ENCODE data around the gene DDX23. TPM values are rescaled to one million over a fixed set of nuclear protein-coding genes. Genes with fewer than 3 reads are reported as not detected.

The DDX23 gene
- polyA plus RNA-seq, 1 donor = 59.8 TPM

DNA sequence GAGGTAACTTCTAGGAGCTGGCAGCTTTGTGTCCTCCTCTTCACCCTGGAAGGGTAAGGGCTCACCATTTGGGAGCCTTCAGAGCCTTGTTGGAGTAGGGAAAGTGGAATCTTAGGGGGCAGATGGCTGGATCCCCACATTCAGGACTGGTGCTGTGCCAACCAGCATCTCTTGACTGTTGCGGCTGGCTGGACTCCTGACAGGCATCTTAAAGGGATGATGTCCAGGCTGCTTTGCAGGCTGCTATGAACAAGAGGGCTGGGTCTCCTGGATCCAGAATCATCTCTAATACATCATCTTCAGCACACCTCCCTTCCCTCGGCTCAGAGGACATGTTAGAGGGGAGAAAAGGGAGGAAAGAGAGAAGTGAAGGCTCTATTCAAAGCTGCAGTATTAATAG, 29.3 kb downstream of the DDX23 start:
- DNase-seq = no peak

DNA sequence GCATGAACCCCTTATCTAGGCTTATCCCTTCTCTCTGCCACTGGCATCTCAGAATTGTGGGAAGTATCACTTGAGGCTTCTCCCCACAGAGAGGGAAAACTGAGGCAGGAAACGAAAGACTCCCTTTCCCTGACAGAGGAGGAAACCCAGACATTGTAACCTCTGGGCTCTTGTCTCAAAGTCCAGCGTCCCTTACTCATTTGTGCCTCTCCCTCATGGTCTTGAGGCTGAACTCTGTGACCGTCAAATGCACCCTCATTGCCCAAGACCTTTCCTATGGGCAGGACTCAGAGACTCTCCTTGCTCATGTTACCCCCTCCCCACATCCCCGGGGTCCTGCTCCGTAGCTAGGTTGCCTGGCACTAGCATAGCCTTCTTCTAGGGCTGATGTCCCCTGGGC, 29.8 kb downstream of the DDX23 start:
- DNase-seq = no peak

DNA sequence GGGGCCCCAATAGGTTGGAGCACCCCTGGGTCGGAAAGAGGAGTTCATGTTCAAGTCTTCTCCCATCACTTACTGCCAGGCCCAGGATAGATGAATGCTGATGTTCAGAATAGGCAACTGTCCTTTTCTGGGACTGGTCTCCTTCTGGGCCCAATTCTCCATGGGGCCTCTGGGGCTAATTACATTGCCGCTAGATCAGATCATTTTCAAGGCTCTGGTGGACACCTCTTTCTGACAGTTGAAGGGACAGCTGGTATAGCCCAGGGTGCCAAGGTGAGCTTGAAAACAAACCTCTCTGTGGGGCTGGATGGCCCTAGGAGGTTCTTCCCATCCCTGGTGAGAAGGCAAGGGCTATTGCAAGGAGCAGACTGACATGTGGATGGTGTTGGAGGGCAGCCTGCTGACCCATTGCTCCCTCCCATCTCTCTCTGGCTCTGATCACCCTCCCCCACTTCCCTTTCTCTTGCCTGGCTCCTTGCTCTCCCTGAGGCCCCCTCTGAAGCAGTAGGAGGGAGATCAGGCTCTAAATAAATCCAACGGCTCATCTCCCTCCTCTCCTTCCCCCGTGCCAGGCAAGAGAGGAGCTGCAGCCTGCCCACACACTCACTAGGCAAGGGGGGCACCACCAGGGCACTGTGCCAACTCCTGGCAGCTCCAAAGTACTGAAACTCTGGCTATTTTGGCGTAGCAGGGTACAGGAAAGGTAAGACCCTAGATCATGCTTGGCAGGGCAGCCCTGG, 31.8 kb downstream of the DDX23 start:
- DNase-seq = no peak

DNA sequence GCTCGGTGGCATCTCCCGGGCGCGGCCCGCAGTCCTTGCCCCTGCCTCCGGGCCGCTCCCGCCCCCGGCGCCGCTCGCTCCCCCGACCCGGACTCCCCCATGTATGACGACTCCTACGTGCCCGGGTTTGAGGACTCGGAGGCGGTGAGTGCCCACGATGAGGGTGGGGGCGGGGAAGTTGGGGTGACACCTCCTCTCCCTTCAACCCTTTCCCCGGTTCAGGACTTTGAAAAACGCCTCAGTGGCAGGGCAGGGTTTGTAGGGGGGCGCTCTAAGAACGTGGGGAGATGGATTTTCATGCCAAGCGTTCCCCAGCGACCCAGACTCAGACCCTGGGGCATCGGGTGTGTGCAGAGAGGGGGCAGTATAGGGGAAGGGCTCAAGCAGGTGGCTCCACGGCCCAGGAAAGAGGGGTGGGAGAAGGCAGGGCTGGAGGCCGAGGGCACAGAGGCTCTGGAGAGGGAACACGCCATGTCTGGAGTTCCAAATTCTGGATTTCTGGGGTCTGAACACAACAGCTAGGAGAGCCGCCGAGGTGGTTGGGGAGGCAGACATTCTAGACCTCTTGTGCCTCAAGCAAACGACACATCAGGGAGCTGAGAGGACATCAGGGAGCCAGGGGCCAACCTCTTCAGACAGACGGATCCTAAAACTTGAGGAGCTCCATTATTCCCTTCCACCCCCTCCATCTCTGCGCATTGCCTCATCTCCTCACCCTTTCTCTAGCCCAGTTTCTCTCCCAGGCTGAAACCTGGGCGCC, 33.0 kb downstream of the DDX23 start:
- no peak for DNase-seq

DNA sequence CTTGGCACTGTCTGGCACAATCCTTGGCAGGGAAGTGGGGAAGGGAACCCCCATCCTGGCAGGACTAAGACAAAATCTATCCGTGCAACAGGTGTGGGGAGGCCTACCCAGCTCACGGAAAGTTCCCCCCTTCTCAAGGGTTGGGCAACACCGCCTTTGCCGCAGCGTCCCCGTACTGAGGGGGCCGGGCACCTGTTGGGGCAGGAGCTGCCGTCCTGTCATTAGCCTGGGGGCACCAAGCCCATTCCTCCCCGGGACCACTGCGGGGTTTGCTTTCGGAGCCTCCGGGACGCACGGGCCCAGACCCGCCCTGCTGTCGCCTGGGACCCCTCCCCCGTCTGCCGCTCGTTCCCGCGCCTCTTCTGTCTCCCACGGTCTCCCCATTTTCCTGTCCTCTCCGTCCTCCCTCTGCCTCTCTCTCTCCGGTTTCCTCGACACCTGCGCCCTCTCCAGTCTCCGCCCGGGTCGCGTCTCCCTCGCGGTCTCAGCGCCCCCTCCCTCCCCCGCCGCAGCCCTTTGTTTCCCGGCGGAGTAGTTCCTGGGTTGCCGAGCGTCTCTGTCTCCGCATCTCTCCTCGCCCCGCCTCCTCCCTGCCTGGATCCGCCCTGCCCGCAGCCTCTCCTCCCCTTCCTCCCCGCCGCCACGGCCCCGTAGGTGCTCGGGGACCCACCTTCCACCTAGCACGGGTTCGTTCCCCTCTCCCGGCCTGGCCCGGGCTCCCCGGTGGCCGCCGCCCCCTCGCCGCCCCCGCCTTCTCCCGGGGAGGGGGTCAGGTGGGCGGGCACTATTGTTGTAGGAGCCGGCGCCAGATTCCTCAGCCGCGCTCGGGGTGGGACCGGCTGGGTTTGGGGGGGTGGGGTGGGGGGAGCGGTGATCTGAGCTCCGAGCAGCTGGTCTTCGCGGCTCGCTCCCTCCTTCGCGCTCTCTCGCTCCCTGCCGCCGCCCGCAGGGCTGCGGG, 33.8 kb downstream of the DDX23 start, which contains the start of gene CACNB3:
TSS of gene CACNB3 (plus strand) at position 624 of the 958 bp plus-strand sequence. CDS start 434 bp downstream, outside the sequence.
- DNase-seq = peak; percentile 56

DNA sequence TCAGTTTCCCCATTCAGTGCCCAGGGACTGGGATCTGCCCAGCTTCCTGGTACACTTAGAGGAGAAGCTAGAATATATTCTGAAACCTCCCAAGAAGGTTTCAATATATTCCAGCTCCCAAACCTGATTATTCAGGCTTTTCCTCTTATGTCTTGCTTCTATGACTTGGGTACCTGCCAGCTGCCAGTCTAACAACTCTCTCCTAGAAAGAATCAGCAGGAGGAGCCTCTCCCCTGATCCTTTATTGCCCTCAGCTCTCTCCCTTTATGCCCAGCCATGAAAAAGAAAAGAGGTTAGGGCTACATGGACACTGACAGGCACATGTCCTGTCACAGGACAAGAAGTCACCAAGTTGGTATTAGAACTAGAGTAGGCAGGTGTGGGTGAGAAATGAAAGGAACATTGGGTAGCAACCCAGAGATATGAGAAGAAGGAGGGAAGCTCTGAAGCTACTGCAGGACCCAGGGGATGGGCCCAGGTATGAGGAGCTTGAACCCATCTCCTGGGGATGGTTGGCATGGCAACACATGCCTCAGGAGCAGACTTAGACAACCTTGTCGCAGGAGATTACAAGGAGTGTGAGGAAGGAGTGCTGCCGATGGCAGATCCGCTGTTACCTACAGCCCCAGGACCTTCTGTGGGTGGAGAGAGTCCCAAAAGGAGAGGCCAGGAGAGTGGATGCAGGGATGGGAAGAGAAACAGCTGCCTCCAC, 35.7 kb downstream of the DDX23 start:
- DNase-seq = no peak

DNA sequence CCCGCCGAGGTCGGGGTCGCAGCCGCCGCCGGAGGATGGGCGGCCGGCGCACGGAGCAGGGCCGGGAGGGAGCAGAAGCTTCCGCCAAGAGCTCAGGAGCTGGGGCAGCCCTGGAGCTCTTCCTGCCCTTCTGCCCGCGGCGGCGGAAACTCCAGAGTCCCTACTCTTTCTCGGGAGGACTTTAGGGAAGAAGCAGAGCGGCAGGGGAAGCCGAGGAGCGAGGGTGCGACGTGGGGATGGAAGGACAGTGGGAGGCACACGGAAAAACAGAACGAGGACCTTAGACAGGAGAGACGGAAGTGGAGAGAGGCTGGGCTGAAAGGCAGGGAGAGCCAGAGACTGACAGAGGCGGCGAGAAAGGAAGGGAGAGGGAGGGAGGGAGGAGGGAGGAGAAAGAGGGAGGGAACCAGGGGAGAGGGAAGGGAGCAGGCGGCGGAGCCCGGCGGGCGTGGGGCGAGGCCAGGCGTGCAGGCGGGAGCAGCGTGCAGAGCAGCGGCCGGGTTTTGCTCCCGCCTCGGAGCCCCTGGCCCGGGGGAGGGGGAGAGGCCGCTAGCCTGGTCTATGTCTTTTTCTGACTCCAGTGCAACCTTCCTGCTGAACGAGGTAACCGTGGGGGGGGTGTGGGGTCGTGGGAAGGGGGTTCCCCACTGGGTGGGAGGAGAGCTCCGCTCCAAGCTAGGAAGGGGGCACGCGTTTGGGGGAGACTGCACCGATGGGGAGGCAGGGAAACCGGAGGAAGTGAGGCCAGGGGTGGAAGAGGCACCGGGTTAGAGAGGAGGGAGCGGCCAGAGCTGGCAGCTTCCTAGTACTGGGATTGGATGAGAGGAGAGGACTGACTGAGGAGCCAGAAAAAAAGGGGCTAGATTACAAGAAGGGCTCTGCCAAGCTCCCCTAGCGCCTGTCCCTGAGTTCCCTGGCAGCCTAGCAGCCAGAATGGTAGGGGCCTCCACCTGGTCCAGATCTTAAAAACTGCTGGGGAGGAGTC, 36.5 kb downstream of the DDX23 start:
- peak; percentile 88 for DNase-seq

DNA sequence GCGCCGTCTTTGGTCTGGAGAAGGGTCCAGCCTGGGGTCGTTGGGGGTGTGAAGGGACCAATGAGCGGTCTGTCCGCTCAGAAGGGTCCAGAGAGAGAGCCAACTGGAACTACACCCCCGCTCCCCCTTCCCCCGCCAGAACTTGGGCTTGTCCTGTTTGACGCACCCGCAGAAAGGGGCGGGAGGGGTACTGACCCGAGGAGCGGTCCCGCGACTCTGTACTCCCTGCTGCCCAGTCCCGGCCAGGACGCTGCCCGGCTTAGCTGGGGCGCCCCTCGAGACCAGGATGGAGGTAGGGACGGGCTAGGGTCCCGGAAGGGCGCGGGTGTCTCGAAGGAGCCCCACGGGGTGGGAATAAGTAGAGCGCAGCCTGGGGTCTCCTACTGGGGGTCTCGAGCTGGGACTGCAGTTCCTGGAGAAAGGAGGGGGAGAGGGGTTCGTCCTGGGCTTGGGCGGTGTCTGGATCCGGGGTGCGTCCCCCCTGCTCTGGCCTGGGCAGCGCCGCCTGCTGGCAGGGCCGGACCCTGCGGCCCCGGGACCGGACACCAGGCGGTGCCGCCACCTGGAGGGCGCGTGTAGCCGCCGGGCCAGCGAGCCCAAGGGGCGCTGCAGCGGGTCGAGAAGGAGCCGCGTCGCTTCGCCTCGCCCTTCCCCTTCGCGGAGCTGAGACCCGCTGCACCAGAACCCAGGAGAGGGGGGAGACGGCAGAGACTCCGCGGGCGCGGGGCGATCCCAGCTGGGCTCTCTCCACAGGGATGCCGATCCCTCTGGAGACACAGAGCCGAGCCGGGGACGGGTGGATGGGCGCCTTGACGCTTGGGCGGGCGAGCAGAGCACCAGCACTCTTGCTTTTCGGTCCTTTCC, 37.5 kb downstream of the DDX23 start:
- DNase-seq = peak; percentile 79

DNA sequence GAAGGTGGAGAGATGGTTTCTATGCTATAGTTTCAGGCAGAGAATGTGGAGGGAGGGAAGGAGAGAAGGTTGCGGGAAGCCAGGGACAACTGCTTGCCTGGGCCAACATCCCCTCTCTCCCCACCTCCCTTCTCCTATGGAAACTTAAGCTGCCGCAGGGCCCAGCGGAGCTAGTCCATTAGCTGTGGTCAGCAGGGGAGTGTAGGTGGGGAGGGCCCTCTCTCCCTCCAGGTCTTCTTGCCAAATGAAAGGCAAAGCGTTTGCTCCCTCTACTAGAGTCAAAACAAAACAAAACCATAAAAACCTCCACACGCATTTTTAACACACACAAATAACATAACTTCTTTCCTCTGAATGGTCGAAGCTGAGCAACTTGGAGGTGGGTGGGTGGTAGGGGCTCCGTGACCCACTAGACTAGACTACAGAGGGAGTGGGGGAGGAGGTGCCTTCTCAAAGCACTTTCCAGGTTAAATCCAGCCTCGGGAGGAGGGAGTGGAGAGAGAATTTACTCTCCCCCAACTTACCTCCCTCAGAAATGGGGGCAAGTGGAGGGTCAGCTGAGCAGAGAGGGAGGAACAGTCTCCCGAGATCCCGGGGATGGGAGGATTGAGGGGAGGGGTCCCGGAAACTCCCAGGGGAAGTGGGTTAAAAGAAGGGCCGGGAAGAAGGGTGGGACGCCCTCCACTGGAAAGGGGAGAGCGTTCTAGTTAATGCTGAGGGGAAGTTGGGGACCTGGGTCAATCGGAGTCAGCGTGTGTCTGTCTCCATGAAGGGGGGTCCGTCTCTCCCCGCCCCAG, 38.3 kb downstream of the DDX23 start:
- peak; percentile 36 for DNase-seq

DNA sequence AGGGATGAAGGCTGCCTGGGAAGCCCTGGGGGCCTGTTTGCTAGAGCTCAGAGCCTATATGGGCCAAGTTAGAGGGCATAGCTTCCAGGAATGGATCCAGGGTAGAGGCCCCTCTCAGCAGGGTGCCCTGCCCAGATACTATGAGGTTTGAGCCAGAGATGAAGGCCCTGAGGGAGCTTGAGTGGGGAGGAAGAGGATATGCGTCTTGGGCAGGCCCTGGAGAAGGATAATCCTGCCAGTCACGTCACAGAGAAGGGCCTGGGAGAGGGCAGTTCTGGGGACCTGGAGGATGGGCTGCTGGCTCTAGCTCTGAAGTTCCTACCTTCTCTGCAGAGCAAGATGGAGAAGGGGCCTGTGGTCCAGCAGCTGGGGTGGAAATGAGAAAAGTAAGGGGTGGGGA, 39.6 kb downstream of the DDX23 start:
- no peak for DNase-seq

DNA sequence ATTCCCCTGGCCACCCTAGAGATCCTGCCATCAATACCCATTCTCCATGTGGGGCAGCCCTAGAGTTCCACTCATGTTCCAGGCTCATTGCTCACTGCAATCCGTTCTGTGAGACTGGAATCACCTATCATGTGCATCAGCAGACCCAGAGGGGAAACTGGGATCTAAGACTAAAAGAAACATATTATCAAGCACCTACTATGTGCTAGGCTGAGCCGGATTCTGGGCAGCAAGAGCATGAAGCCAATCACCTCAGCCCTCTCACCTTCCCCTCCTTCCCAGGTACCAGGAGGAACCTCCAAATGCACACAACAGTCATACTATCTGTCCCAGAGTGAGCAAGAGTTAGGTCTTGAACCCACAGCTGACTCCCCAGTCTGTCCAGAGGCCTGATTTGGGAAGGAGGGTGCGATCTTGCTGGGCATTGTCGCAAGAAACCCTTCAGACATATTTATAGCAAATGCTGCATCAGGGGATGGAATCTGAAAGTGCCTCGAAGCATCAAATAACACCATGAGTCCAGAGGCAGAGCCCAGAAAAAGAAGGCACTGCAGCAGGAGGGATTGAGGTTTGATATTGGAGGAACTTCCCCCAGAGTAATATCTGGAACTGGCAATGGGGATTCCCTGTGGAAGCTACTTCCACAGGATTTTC, 40.4 kb downstream of the DDX23 start:
- DNase-seq = no peak

DNA sequence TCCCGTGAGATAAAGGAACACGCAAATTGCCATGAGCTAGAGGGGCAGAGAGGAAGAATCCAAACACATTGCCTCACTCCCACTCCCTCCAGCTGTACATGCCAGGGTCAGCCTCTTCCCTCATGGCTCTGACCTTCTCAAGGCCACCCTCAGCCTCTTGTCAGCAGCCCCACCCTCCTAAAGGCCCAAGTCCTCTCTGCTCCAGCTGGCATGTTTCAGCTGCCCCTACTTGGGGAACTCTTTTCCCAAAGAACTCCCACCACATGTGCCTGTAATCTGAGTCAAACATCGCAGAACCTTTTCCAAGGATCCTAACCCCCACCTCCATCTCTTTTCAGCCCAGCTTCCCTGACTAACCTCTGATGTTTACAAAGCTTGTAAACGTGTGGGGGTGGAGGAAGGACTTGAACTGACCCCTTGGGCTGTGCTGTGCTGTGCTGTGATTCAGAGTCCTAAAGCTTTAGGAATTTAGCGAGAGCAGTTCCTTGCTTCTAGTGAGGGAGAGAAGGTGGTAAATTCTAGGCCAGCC, 41.0 kb downstream of the DDX23 start:
- DNase-seq = no peak

DNA sequence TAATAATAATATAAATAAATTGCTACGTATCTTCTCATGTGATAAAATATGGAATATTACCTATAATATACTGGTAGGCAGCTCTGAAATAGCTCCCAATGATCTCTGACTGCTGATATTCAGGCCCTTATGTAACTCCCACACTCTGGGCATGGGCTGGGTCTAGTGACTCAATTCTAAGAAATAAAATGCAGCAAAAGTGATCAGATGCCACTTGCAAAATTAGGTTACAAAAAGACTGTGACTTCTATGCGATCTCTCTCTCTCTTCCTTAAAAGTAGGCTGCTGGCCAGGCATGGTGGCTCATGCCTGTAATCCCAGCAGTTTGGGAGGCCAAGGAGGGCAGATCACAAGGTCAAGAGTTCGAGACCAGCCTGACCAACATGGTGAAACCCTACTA, 44.0 kb downstream of the DDX23 start:
- DNase-seq = no peak

DNA sequence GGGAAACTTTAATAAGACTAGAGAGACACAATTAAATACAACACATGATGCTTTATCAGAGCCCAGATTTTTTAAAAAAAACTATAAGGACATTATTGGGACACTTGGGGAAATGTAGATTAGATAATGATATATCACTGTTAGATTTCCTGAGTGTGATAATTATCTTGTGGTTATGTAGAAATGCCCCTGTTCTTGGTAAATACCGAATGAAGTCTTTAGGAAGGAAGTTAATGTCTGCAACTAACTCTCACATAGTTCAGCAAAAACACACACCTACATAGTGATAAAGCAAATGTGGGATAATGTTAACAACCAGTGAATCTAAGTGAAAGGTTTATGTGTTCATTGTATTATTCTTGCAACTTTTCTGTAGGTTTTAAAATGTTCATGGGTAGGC, 48.3 kb downstream of the DDX23 start:
- no peak for DNase-seq

DNA sequence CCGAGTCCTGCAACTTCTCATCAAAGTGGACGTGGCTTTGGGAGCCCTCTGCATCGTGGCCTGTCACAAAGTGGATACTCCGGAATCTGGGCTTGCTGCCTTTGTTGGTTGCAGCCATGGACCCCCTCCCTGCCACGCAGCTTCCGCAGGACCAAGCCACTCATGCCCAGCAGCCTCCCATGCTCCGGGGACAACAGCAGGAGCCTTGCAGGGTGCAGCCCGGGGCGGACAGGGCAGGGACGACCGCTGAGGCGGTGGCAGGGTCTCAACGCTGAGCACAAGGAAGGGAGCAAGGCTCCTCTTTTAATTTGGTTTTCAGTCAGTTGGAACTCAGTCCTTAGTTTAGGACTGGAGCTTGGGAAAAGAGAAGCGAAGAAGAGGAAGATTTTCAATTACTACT, 51.0 kb downstream of the DDX23 start:
- DNase-seq = no peak

DNA sequence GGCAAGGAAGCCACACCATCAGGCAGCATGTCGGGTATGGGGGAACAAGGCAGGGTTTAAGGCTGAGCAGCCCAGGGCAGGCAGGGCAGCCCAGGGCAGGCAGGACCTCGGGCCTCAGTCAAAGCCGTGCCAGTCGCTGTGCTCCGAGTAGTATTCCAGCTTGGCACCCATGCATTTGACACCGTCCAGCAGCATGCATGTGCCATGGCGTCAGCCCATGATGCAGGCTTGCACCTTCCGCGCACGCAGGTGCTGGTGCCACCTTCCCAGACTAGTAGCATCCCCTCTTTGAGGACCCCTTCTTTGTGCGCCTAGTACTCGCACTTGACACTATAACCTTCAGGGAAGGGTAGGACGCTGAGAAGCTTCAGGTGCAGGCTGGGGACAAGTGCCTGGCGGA, 51.5 kb downstream of the DDX23 start:
- DNase-seq = no peak

DNA sequence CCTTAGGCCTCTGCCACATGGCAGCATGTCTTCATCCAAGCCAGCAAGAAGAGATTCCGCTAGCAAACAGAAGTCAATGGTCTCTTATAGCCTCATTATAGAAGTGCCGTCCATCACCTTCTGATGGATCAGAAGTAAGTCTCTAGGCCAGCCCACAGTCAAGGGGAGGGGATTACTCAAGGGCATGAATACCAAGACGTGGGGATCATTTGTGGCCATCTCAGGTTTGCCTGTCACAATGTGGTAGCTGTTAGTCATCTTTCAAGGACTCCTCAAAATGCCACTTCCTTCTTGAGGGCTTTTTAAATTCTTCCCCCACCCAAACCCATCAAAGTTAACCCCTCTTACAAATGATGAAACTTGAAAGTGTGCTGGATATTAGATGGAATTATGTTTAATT, 55.0 kb downstream of the DDX23 start:
- no peak for DNase-seq
